GM21825 (cell line): Measurements from ENCODE around the gene GSTK1.
"Not testable (repeated sequence)": the region's sequence is repeated elsewhere in the genome, so short reads cannot be mapped to it uniquely, and the experiment has no call there.

Experiments
- ATAC-seq: cut with Tn5 transposase; IDR thresholded peaks from one replicate; pipeline ENCODE4 v1.9.1; 2021; ENCODE audit warnings: mild to moderate bottlenecking, moderate library complexity; ENCODE audit not compliant: unreplicated experiment

The GSTK1 gene

GRCh38 chr7:143263266-143264195, at the start of gene GSTK1:
GSTK1 (plus strand) TSS chr7:143263441; CDS start chr7:143263514, 73 bp downstream.
- peak; percentile 97 for ATAC-seq

GRCh38 chr7:143213478-143213877, 49.8 kb upstream of the GSTK1 start:
- not testable (repeated sequence) for ATAC-seq

DNA sequence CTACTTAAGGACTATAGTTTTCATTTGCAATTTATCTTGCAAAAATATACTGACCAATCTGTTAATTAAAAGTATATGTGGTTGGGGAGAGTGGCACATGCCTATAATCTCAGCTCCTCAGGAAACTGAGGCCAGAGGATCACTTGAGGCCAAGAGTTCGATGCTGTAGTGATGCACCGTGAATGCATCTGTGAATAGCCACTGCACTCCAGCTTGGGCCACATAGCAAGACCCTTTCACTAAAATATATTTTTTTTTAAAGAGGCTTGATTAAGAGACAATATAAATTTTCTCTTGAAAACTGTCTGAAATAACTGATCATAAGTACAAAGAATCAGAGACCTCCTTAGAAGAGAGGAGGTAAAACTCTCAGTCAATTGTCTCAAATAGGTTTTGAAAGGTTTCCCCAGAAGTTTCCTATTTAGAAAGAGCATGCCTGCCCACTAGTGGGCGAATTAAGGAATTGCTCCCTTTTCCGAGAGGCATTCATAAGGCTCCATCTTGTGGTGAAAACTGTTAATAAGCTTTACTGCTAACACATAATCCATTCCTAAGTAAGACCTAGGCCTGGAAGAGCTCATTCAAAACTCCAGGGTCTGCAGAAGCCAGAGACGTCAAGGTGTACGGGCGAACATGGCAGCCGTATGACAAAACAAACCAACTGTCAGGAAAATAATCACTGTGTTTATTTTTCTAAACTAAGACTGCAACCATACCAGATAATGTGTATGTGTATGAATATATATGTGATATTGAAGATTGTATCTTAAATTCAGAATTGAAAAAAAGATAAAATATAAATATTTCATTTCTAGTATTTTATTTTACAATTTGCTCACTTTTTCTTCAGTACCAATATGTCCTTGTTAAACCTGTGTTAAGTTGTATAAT, 48.2 kb upstream of the GSTK1 start:
- ATAC-seq = peak; percentile 89

DNA sequence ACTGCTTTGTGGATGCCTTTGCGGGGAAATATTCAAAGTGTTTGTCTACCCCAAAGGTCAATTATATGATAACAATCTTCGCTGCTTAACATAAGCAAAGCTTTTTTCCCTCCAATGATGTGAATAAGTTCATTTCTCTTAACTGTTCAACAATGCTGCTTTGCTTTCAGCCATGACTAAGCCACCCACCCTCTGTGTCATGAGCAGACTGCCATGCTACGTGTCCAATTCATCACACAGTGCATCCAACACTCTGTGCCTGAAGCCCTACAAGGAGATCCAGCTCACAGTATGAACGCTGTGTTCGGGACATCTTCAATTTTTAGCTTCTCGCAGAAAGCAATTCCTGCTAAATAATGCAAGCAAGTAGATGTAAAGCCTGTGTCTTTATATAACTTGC, 47.1 kb upstream of the GSTK1 start:
- no peak for ATAC-seq

DNA sequence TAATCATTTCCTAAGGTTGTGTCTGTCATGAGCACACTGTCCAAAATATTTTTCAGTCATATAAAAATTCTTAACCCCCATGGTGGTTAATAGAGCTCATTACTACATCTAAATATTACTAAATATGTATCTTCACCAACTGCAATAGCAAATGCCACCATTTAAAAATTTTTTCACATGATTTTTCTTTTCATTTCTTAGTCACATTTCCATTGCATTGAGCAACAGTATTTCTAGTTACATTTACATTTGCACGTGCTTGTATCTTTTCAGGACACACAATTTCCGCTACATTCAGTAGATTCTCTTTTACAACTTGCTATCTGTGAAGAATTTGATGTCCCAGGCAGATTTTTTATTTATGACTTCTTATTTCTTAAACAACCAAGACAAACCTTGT, 46.6 kb upstream of the GSTK1 start:
- no peak for ATAC-seq

DNA sequence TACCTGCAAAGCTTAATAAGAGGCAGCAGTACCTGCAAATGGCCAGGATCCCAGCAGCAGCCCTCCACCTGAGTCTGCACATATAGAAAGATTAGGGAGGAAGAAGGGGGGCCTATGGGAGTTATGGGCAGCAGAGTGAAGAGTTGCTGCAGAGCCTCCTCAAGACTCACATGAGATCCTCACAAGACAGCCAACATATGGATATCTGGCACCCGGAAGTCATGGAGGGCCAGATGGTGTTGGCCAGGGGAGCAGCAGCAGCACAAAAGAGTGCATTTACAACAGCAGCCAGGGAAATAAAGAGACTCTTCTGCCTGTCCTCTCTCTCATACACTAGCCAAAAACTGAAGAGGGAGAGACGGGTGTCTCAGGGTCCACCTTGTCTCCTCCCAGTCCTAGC, 45.4 kb upstream of the GSTK1 start:
- no peak for ATAC-seq

DNA sequence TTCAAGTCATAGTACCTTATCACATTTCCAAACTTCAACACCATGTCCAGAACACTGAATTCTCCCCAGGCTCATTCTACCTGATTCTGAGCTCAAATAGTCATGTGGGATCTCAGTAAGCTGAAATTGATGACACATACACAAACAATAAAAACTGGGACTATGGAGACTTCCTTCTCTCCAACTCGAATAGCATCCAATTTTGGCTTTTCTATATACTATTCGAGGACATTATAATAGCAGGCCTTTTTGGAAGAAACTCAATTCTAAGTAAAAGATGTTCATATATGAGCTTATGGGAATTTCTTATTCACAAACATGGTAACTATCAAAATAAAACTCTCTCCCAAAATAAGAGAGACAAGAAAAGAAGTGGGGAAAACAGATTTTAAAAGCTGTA, 42.0 kb upstream of the GSTK1 start:
- ATAC-seq = no peak

GRCh38 chr7:143221737-143222136, 41.5 kb upstream of the GSTK1 start, which contains the start of gene TAS2R40:
TAS2R40 (plus strand) TSS chr7:143222037; CDS start chr7:143222079, 42 bp downstream.
- no peak for ATAC-seq

GRCh38 chr7:143222782-143223181, 40.5 kb upstream of the GSTK1 start:
- ATAC-seq = no peak

DNA sequence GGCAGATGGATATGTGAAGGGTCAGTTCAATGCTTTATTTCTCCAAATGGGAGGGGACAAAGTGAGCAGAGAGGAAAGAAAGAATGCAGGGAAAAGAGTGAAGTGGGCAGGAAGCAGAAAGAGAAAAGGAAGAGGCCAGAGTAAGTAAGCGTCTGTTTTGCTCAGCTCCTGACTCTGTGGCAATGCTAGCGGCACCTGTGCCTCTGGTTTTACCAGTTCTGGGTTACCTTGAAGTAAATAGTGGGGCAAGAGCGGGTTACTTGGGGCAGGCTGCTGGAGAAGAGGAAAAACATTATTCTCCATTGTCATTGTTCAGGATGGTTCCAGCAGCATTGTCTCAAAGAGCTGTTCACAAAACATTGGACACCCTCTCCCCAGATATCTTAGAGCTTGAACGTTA, 39.5 kb upstream of the GSTK1 start:
- no peak for ATAC-seq

DNA sequence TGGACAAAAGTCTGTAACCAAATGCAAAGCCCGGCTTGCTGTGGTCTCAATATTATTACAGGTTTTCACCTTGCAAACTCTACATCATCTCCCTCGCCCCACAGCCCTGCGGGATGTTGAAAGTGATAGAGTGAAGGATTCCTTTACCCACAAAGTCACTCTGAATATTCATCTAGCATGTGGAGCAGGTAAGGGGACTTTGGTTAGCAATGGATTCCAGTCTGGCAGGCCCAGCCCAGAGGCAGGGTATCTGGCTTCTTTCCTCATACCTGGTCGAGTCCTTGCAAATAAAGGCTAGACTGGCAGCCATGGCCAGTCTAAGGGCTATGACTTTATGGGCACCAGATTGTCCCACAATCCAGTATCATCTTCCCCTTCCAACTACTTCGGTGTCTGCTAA, 38.2 kb upstream of the GSTK1 start:
- ATAC-seq = no peak

GRCh38 chr7:143227806-143228205, 35.4 kb upstream of the GSTK1 start:
- ATAC-seq = no peak

DNA sequence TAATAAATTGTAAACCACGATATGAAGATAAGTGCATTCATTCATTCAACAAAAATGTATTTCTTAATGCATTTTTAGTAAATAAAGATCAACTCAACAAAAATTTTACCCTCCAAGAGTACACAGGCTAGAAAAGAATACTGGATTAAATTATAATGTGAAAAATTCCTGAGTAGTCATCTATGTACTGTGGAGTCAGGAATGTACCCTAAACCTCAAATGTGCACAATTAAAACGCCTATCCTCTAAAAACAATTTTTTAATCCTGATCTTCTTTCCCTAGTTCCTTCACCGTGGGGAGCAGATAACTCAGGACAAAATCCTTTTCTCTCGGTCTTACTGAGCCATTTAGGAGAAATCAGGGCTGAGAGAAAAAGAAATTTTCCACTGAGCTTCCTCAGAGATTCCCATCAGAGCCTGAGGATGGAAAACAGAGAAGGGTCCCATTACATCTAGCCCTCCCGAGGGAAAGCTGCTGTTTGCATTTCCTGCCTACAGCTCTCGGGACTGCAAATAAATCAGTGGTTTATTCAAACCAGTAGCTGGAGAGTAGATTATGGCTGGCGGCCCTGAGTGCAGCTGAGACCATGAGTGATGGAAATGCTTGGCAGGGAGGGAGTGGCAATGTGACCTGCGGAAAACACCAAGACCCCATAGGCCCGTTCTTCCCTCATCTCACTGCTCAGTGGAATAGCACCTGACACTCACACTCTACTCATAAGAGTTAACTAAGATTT, 34.0 kb upstream of the GSTK1 start:
- ATAC-seq = no peak

- ATAC-seq = no peak
Observed at GRCh38 chr7:143230602-143231457, 32.4 kb upstream of the GSTK1 start.

GRCh38 chr7:143233816-143234532, 29.3 kb upstream of the GSTK1 start:
- ATAC-seq = no peak

- ATAC-seq = no peak
Observed at GRCh38 chr7:143234533-143234875, 28.7 kb upstream of the GSTK1 start.

DNA sequence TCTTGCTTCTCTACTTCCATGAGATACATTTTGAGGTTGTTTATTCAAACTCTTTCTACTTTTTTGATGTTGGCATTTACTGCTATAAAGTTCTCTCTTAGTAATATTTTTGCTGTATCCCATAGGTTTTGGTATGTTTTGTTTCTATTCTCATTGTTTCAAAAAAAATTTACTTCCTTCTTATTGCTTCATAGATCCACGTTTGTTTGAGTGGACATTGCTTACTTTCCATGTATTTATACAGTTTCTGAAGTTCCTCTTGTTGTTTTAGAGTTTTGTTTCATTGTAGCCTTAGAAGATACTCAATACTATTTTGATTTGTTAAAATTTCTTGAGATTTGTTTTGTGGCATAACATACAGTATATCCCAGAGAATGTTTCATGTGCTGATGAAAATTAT, 27.7 kb upstream of the GSTK1 start:
- no peak for ATAC-seq

GRCh38 chr7:143236408-143236990, 26.7 kb upstream of the GSTK1 start:
- ATAC-seq = no peak

DNA sequence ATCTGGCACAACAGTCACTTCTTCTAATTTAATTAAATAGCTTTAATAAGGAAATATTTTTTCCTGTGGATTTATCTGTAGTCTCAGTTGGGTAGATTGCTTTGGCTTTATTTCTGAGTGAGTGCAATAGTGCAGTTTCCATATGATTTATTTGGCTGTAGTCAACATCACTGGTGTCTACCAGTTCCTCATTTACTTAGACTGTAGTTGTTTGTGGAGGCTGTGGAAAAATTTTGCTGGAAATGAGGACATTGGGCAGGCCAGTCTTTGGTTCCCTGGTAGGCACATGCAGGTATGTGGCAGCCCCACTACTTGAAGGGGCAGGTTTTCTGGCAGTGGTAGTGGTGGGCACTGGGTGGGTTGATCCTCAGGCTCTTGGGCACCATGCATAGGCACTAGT, 25.9 kb upstream of the GSTK1 start:
- no peak for ATAC-seq
